ENCODE data around the gene NIPAL4.

NIPAL4 gene

DNA sequence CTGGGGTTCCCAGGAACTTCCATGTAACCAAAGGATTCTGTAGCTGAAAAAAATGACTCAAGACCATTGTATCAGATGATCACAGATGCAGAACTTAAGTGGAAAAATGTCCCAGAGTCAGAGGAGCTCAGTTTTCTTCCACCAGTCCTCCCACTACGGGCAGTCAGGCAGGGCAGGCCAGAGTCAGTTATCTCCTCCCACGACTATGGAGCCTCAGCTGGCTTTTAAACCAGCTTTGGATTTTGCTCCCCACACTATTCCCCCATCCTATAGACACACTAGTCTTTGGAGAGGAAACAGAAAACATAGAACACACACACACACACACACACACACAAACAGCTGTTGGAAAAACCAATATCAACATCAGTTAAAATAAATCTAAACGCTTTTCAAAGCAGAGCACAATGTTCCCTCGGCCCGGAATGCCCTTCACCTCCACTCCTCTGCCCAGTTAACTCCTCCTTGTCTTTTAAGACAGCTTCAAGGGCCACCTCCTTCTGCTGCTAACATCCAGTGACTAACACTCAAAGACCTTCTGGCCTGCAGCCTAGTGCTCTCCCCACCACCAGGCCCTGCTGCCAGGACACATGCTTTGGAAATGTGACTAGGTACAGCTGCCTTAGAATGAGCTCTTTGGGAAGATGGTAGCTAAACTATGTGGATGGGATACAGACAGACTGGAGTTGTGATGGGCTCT lies 56.8 kb downstream of the NIPAL4 start:
- peak; percentile 52 for DNase-seq

DNA sequence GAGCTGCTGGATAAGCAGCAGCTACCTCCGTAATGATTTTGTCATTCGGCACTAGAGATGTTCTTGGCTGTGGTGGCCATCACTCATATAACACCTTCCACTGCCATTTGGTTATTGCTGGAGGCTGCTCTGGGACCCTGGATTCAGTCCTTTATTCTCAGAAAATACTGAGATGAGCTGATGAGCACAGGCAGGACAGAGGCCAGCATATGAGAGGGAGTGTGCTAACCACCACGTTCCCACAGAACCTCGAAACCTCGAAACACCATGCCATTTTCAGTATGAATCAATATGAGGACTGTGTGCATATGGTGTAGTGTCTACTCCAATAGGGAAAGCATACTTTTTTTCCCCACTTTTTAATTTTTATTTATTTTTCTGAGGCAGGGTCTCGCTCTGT lies 59.0 kb downstream of the NIPAL4 start:
- DNase-seq: no peak

DNA sequence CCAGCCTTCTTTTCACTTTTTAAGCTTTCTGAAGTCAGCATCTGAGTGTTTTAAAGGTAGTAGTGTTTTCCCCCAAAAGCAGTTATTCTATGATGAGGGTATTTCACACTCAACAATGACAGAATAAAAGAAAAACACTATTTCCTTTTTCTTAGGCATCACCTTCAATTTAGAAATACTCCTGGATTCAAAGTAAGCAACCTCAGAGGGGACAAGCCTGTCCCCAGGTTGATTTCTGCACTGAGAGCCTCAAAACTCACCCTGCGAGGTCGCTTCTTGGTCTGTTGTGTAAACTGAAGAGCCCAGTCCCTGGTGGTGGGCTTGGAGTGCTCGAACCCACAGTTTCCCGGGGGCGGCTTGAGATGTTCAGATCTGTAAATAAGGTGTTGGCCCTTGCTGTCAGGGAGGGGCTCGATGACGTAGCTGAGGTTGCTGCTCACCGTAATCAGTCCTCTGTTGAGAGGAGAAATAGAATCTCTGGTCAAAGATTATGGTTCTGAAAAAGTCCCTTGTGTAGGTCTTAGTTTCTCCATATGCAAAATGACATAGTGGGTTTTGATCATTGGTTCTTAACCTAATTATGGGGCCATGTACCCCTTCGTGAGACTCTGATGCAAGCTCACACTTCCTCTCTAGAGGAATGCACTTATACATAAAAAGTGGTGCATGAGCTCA lies 59.7 kb downstream of the NIPAL4 start:
- no peak for DNase-seq

DNA sequence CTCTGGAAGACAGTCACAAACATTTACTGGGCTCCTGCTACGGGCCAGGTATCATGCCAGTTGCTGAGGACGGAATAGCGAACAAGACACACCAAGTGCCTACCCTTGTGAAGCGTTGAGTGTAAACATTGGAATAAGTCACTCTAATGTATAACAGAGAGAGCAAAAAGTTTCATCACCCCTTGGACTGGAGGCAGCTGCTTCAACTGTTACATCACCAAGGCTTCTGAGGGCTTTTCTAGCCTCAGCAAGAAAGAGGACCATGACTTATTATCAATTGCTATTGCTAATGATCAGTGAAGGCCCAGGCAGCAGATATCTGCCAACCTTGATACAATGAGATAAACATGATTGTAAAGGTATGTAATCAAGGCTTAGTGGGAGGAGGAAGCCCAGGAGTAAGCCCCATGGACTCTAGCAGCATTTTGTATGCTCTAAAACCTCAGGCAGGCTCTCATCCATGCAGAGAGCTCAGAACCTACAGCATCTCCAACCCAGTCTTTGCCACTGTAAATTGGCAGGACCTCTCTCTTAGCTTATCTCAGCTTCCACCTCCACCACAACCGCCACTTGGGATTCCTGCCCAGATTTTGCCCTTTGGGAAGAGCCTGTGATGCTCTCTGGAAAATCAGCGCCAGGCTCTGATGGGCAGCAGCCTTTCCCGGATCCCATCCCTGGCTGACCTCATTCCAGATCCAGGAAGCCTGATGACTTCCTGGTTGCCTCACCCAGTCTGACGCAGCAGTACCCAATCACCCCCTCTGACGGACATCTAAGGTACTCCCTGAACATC lies 61.1 kb downstream of the NIPAL4 start:
- DNase-seq: no peak

DNA sequence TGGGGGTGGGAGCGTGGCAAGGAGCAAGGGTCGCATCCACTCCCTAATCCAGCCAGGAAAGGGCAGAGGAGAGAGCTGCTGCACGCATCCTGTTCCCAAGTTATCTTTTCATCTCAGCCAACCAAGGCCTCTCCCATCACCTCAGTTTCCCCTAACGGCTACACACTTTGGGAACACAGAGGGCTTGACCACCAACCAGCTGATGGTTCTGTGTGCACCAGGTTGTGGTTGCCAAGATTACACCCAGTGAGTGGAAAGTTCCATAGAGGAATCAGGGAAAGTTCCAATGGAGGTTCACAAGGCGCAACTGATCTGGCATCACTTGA lies 61.7 kb downstream of the NIPAL4 start:
- no peak for DNase-seq

DNA sequence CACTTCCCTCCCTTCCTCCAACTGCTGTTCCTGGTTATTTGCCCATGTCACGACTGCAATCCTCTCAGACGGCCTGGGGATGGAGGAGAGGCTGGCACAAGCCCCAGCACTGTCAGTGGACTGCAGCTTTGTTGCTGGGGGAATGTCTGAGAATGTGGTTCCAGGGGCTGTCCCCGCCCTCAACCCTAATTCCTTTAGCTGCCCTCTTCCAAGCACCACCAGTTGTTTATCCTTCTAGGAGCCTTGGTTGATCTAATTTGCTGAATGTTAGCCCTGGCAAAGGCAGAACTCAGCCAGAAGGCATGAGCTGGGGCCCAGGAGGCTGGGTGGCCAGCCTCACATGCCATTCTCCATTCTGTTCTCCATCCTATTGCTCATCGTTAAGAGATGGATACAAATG lies 64.0 kb downstream of the NIPAL4 start:
- DNase-seq: no peak
